ENCODE measurements around the gene SF3B5.
A peak's percentile ranks its signal among the peaks of the same experiment; 100 is the strongest.
"Not testable (repeated sequence)": the region's sequence is repeated elsewhere in the genome, so short reads cannot be mapped to it uniquely, and the experiment has no call there.

SF3B5 gene

DNA sequence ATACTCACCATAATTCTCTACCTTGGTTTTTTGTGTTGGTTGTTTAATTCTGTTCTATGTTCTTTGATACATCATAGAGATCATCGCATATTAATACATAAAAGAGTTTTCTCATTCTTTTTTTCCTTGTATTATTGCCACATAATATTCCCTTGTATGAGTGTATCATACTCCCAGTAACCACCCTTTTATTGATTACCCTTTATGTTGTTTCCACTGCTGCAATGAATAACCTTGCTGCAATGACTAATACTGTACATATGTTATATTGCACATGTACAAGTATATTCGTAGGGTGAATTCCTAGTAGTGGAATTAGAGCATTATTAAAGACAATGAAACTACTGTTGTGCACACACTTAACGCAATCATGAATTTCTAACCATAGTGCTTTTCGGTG lies 9.1 kb upstream of the SF3B5 start:
- DNase-seq: no peak

DNA sequence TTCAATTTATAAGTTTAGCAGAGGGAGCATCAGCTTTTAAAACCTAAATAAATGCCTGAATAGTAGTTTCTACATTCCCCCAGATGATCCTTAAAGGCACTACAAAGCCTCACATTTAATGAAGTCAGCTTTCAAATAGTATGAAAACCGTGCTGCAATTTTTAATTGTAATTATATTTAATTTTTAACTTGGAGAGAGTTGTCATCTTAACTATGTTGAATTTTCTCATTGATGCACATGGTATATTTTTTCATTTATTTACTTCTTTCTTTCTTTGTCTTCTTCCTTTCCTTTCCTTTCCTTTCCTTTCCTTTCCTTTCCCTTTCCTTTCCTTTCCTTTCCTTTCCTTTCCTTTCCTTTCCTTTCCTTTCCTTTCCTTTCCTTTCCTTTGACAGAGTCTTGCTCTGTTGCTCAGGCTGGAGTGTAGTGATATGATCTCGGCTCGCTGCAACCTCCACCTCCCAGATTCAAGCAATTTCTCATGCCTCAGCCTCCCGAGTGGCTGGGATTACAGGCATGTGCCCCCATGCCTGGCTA lies 7.7 kb upstream of the SF3B5 start:
- DNase-seq: no peak

DNA sequence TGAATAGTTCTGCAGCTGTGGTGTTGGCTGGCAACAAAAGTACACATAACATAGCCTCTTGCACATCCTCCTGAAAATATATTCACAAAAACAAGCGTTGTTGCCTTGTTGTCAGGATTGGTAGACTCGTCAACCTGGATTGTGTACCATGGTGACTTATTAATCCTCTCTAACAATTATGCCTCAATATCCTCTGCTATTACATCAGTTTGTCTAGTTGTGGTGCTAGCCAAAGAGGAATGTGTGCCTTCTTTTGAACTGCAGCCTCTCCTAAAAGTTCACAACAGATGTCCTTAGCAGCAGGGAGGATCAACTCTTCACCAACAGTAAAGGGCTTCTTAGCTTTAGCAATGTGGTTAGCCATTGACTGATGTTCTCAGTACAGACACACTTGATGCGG lies 3.6 kb upstream of the SF3B5 start:
- no peak for DNase-seq

DNA sequence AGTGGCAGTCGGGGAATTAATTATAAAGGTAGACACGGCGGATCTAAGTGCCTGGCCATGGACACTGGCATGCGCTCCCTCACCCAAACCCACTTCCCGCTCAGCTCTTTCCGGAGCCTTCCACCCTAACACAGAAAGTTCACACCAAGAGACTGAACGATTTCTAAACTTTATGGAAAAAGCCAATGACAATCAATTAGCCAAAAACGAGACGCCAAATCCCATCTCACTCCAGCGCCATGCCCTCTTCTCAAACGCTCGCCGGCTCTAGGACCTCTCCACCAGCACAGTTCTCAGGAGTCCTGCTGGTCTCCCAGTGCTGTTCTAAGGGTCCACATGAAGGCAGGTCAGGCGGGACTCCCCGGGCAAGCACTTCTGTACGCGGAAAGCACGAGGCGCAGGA lies 641 bp downstream of the SF3B5 start:
- no peak for DNase-seq

DNA sequence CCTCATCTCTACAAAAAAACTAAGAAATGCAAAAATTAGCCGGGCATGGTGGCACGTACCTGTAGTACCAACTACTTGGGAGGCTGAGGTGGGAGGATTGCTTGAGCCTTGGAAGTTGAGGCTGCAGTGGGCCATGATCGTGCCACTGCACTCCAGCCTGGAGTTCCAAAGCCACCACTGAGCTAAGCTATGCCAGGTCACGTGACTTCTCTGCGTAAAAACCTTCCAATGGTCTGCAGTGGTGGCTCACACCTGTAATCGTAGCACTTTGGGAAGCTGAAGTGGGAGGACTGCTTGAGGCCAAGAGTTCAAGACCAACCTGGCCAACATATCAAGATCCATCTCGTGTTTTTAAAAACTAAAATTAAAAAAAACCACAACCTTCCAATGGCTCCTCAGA lies 1.7 kb downstream of the SF3B5 start:
- no peak for DNase-seq

DNA sequence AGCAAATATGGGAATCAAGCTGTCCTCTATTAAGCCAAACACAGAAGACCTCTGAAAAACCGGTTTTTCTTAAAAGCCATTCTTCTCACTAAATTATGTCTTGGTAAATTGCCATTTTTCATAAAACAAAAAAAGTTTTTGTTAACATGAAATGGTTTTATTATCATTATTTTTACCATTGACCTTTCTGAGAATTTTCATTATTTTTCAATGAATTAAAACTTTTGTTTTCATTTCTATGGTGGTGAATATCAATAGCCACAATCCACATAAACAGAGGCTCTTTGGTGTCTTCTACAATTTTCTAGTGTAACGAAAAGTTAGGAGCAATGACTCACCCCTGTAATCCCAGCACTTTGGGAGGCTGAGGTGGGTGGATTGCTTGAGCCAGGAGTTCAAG lies 2.1 kb downstream of the SF3B5 start:
- no peak for DNase-seq

DNA sequence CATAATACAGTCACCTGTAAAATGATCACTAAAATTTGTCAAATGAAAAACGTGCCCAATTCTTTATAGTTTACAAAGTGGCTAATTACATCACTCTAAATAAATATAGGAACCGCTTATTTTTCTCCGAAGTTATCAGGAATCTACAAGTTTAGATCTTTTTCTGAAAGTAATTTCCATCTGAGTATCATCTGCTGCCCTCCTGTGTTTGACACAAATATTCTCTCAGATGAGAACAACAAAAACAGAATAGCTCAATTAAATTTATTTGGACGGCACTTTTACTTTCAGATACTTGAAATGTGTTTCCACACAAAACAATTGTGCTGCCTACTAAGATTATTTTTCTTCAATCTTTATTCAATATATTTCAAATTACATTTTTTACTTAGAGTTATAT lies 5.0 kb downstream of the SF3B5 start:
- no peak for DNase-seq

DNA sequence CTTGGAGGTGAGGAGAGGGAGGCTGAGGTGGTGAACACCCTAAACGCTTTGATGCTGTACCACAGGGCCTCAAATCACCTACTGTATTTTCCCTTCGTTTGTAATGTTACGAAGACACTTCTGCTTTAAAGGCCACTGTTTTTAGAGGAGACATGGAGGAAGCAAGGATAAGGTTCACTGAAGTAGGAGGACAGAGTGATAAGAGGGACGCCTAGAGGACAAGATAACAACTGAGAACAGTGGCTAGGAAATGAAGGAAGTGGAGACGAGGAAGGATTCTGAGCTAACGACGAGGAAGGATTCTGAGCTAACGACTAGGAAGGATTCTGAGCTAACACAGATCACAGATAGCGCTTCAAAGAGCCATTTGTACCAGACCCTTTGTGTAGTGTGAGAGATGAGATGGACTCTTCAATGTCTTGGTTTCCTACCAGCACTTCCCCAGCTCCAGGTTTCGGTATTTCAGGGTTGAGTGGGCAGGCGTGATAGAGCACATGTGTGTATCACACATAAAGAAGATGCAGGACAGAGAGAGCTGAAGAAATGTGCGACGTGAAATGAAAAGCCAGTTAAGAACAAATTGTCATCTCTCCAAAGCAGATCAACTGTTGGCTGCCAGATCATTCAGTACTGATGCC lies 7.5 kb downstream of the SF3B5 start:
- DNase-seq: no peak

DNA sequence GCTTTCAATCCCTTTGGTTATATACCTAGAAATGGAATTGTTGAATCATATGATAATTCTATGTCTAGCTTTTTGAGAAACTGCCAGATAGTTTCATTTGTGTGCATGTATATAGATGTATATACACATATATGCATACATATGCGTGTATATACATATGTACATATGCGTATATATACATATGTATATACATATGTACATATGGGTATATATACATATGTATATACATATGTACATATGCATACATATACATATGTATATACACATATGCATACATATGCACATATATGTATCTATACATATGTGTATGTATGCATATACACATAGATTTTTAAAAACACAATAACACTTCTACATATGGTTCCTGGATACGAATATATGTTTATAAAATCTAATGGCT lies 8.4 kb downstream of the SF3B5 start:
- no peak for DNase-seq

DNA sequence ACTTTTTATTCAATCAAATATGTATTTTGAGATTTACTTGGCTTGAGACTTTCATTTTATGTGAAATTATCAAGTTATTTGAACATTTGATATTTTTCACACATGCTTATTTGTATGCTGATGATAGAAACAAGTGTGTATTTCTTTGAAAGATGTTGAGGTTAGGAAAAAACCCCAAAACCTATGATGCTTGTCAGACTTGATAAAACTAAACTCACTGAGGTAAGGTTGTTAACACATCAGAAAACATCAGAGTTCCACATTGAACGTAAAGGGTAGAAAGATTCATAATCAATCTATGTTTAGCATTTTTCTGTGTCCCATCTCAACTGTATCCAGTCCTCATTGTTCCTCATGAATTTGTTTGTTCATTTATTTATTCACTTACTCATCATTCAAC lies 12.2 kb downstream of the SF3B5 start:
- DNase-seq: no peak

DNA sequence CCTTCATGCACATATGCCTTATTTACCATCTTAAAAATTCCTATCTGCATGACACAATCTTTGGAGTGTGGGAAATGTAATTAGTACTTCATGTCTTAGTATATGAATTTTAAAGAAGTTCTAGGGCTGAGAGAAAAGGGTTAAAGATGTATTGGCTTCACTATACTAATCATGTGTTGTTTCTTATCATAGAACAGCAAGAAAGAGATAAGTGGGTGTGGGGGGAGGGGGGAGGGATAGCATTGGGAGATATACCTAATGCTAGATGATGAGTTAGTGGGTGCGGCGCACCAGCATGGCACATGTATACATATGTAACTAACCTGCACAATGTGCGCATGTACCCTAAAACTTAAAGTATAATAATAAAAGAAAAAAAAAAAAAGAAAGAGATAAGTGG lies 13.0 kb downstream of the SF3B5 start:
- DNase-seq: not testable (repeated sequence)

DNA sequence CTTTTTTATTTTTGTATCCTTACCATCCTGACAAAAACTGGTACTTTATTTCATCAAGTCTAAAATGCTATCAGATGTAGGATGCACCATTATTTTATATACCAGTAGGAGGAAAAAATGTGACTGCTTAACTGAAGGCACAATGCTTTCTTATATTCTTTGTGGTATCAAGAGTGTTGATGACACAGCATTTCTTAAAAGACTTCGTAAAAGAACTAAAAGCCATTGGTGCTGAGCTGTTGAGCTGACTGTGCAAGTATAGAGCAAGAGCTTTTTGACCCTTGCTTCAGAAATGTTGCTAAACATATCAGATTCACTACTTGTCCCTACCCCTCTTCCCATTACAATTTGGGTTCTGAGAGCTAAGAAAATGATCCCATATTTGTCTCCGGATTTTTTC lies 17.5 kb downstream of the SF3B5 start:
- no peak for DNase-seq

DNA sequence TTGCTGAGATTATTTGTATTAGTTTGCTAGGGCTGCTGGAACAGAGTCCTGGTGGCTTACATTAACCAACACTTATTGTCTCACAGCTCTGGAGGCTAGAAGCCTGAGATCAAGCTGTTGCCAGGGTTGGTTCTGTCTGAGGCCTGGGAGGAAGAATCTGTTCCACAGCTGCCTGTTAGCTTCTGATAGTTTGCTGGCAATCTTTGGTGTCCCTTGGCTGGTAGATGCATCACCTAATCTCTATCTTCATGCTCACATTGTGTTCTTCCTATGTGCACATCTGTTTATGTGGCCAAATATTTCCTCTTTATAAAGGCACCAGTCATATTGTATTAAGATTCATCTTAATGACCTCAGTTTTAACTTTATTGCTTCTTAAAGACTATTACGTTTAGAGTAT lies 19.5 kb downstream of the SF3B5 start:
- DNase-seq: no peak

DNA sequence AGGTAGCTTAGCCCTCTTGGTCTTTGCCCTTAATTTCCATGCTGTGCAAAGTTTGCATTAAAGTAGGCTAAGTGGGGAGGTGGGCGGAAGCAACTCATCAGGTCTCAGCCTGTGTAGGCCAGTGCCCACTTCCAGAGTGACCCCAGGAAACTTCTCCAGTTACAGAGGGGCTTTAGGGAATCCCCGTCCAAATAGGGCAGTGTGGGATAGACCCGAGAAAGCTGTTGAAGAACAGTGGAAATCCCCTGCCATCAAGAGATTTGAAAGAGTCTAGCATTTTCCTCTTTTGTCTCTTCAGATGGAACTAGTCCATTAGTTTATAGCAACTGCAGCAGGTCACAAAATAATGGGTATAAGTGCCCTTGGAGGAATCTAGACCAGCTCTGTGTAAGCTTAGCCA lies 20.2 kb downstream of the SF3B5 start:
- DNase-seq: no peak

DNA sequence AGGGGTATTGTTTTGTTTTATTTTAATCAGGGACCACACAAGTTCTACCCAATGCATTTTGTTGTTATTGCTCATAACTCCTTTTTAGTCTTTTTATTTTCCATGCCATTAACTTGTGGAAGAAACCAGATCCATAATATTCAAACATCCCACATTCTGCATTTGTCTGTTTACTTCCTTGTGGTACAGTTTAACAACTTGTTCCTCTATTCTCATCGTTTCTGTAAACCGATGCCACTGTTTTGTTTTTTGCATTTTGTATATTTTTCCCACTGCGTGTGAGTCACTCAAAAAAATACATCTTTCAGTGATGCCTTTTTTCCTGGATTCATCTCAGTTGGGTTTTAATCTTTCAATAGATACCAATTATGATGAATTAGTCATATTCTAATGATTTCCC lies 22.3 kb downstream of the SF3B5 start:
- no peak for DNase-seq

DNA sequence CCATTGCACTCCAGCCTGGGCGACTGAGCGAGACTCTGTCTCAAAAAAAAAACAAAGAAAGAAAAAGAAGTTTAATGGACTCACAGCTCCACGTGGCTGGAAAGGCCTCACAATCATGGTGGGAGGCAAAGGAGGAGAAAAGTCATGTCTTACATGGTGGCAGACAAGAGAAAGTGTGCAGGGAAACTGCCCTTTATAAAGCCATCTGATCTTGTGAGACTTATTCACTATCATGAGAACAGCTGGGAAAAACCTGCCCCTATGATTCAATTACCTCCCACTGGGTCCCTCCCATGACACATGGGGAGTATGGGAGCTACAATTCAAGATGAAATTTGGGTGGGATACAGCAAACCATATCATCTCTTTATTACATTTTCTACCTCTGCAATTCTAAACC lies 25.9 kb downstream of the SF3B5 start:
- DNase-seq: no peak

DNA sequence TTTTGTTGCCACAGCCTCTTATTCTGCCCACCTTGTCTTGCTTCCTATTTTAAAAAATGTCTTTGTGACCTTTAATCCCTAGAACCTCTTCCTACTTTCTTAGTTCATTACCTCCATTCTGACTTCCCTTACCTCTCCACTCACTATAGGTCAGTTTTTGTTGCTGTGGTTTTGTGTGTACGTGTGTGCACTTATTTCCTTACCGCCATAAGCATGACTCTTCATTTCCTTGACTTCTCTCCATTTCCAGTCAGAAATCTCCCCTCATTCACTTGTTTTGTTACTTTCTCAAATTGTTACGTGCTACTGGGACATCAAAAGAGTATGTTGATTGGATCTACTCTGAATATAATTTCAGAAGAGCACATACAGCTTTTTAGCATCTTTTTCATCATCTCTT lies 26.6 kb downstream of the SF3B5 start:
- no peak for DNase-seq

DNA sequence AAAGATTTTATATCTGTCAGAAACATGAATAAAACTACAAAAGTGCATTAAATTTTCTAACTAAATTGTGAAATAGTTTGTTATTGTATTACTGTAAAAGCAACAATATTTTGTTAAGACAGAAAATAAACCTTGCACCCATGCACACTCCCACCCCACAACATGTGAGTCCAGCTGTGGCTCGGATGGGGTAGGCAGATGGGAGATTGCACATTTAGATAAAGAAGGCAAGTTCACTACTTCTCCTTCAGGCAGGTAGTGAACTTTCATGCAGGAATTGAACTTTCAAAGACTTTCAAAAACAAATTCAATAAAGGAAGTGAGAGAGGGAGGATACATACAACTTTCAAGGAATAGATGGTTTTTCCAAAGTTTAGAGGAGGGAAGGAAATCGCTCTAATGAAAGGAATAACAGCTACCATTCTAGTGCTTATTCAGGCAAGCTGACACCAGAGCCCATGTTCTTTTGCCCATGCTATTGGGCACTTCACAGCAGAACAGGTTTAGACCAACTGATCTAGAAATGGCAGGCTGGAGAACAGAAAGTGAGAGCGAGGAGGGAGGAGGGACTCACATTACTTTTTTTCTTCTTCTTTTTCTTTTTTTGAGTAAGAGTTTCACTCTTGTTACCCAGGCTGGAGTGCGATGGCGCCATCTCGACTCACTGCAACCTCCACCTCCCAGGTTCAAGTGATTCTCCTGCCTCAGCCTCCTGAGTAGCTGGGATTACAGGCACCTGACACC lies 28.5 kb downstream of the SF3B5 start:
- DNase-seq: no peak

DNA sequence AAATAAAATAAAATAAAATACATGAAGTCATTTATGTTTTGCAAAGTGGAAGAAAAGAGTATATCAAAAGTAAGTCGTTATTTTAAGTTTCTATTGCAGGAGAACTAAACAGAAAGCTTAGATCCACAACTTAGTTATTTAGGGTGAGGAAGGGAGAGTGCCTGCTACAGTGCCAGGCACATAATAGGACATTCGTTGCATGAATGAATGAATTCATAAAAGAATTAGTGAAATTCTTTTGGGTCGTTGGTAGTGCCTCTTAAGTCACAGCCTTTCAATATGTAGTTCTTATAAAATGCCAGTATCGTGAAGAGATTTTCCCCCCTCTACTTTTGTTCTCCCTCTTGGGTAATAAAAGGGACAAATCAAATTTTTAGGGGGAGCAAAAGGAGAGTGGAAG lies 29.1 kb downstream of the SF3B5 start:
- DNase-seq: no peak

DNA sequence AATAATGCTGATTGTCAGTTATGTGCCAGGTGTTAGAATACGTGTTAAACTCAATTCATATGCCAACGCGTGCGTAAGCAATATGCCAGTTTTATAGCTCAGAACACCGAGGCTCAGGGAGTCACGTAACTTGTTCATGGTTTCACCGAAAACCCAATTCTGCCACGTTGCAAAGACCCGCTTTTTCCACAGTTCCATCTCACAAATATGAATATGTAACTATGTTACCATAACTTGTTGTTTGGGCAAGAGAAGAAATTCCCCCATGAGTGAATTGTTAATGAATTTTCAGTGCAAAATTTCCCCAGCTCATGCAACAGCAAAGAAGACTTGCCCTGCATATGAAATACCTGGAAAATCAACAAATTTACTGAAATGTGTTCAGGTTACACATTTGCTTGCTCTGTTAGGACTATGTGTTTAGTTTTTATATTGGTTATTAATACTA lies 30.1 kb downstream of the SF3B5 start:
- no peak for DNase-seq

DNA sequence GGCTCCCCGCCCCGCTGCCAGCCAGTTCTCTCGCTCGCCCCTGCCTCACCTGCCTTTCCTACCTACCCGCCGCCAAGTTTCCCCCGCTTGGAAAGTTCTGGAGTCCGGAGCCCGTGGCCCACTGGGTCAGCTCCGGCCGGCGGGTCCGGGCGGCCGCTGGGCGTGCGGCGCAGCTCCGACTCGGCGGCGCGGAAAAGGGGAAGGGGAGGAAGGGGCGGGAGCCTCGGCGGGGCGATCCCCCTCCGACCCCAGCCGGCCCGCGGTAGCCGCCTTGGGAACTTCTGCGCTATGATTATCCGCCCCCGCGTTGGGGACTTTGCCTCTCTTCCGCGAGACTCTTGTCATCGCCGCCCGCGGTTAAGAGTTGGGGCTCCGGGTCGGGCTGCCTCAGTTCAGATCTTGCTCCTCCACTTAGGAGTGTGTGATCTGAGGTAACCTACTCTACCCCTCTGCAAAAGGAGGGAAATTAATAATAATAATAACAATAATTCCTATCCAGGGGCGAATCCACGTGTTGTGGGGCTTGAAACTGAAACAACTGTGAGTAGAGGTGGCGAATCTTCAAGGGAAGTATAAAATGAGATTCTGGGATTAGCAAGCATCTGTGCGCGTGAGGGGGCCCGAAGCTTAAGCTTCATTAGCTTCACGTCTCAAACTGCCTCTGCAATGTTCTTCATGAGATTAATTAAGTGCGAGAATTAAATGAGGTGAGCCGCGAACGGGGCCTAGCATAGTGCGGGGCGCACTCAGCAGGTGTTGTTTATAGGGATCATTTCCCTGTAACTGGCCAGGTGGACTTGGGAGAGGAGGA lies 30.8 kb downstream of the SF3B5 start:
- peak; percentile 16 for DNase-seq

DNA sequence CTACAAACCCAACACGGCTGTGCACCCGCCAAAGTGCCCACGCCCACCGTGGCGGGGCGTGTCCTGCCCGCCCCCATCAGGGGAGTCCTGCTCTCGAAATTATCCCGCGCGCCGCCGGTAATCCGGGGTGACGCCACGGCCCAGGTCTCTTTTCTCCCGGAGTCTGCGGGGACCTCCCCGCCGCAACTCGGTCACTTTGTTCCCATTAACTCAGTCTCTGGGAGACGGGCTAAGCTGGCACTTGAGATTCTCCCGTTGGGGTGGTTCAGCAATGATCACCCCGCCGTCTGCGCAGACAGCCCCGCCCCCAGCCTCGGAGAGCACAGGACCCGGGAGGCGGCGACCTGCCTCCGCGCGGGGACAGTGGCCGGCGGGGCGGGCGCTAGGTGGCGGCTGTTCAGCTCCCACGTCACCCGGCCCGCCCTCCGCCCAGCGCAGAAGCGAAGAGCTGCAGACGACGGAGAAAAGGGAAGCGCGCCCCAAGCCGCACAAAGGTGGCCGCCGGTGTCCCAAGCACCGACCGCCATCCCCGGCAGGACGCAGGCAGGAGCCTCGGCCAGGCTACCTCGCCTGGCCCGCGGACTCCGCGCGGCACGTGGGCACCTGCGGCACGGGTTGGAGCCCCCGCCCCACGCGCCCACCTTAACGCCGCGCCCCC lies 31.5 kb downstream of the SF3B5 start:
- peak; percentile 82 for DNase-seq

DNA sequence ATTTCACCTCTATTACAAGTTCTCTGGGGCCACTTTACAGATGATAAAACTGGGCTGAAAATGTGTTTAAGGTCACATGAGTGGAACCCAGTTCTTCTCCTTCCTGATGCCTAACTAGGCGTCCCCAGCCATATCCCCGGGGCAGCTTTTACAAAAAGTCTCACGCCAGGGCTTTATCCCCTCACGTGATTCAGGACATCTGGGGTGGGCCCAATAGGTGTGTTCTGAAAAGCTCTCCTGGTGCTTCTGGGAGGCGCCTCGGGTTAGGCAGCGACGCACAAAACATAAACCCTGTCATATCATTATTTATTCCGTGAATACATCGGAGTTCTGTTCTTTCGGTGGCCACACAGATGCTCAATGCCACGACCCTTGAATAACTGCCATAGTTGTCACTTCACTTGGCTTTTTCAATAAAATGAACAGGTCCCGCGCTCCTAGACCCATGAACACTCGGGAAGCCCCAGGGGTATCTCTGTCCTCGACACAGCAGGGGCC lies 32.1 kb downstream of the SF3B5 start:
- no peak for DNase-seq

Data from effector CD8-positive, alpha-beta T cell (primary cell).